Activated CD8-positive, alpha-beta memory T cell treated with anti-CD3 and anti-CD28 coated beads for 1 hour (primary cell): ENCODE data around the gene PDILT.

Experiments
- DNase-seq, 2 donors: peaks; one replicate each; pipeline ENCODE4 v3.0.0-alpha.2; 2020; ENCODE audit warnings: low read depth in 1 of 2; ENCODE audit errors: extremely low read depth in 1 of 2

The PDILT gene

DNA sequence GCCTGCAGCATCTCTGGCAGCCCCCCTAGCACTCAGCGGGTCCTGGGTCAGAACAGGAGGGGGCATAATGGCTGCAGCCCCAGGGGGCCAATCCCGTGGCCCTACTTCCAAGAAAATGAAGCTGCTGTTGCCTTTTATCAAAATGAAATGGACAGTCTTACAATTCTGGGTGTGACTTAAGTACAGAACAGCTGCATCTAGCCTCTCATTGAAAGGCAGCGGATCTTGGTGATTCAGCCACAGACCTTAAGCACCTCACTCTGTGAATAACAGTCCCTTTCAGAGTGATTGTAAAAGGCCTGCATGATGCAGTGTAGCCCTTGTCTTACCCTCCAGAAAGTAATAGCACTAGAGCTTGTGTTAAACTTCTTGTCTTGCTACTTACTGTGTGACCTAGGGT is 40.5 kb downstream of the PDILT start:
- DNase-seq = no peak

DNA sequence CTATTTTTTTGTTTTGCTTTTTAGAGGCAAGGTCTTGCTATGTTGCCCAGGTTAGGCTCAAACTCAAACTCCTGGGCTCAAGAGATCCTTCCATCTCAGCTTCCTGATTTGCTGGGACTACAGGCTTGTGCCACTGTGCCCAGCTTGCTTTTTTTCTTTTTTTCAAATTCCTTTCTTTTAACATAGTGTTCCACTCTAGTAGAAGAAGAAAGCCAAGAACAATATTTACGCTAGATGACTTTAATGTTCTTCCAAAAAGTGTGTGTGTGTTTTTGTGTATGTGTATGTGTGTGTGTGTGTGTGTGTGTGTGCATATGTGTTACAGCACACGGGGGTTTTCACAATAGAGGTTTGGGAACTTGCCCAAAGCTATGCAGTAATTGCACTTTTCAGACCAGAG is 41.3 kb downstream of the PDILT start:
- DNase-seq = no peak

DNA sequence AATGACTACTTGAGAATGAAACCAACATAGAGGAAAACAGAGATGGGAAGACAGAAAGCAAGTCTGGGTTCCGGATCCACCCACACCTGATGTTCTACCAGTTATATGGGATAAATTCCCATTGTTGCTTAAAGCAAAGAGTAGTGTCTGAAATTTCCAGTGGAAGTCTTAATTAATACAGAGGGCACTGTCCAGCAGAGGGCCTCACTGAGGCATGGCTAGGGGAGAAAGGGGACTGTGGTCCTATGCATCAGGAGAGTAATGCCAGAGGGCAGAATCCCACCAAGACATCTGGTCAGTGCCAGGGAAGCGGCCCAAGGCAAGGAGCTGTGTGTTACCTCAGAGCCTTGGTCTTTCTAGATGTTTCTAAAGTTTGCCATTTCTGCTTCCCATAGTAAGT is 44.5 kb downstream of the PDILT start:
- no peak for DNase-seq

DNA sequence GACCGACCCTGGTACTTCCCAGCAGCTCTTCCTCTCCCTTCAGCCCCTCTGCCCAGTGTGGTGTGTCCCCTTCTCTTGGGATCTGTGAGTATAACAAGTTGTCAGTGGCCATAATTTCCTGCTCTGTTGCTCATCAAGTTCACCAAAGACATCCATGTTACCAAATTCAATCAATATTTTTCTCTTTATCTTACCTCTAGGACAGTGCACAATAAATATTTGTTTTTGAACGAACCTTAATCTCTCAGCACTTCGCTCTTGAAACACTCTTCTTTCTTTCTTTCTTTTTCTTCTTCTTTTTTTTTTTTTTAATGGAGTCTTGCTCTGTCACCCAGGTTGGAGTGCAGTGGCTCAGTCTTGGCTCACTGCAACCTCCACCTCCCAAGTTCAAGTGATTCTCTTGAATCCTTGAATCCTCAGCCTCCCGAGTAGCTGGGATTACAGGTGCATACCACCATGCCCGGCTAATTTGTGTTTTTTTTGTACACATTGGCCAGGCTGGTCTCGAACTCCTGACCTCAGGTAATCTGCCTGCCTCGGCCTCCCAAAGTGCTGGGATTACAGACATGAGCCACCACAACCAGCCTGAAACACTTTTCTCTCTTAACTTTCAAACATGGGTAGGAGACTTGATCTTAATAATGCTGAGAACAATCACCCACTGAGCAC is 49.3 kb downstream of the PDILT start:
- DNase-seq = no peak

DNA sequence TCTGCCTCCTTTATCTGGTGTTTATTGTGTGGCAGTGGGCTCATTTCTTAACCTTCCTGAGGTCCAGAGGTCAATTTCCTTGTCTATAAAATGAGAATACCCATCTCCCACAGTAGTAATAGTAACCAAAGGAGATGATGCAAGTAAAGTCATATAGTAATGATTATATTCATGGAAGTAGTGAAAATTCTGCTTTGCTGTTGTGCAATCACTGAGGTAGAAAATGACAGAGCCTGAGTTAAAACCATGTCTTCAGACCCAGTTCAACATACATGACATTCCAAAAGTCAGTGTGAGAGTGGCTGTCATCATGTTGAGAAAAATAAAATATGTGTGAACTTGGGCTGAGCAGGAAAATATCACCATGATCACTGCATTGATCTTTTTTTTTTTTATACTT is 51.2 kb downstream of the PDILT start:
- DNase-seq = no peak

DNA sequence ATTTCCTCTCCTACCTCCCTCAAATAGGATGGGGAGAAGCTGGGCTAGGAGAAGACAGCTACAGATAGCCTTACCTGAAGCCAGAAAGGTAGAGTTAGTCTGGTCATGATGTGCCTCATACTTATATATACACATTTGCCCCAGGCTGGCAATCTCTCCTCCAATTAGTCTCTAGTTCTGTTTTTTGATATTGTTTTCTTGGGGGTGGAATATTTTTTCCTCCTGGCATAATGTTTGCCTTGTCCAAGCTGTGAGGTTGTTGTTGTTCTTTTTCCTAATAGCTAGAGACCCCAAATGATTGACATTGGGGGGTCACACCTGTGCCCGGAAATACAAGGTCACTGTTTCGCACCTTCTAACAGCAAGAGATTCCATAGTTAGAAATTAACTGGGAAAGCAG is 51.9 kb downstream of the PDILT start, which contains the start of gene UMOD:
UMOD (minus strand) TSS at position 101 of the 400 bp plus-strand sequence. CDS start 1,978 bp downstream, outside the sequence.
- DNase-seq = no peak

DNA sequence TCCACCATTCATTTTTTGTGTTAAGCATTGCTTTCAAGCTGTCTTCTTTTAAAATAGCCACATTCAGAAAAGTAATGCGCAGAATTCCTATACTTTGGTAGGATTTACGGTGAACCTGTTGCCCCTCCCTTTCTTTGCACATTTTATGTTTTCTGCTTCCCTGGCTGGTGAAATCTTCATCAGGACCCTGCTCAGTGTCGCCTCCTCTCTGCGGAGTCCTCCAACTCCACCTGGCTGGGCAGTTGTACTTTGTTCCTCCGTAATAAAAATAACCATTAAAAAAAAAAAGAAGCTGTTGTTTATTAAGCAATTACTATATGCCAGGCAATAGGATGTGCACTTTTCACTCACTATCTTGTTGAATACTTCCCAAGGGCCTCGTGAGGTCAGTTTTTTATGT is 54.9 kb downstream of the PDILT start:
- no peak for DNase-seq

DNA sequence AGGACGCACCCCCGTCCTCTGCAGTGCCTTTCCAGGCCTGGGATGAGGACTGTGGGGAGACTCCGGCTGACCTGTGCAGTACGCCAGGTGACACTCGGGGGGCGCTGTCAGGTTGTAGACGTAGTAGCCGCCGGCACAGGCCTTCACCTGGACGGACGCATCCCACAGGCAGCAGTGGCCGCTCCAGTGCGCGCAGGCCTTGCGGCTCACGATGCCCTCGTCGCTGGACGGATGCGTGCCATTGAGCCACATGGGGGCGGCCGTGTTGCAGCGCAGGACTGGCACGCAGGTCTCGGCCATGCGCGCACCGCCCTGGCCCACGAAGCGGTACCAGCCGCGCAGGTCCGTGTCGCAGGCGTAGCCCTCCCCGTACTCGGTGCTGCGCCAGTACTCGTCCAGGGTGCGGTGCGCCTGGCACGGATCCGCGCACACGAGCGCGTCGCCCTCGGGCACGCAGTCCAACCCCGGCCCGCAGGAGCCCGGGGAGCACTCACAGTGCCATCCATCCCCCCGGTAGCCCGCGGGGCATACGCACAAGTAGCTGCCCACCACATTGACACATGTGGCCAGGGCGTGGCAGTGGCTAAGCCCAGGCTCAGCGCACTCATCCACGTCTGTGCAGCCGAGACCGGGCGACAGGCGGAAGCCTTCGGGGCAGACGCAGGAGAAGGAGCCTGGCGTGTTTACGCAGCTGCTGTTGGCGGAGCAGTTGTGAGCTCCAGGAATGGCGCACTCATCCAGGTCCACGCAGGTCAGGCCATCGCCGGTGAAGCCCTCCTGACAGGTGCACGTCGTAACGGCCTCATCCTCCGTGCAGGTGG is 56.0 kb downstream of the PDILT start:
- DNase-seq = no peak

DNA sequence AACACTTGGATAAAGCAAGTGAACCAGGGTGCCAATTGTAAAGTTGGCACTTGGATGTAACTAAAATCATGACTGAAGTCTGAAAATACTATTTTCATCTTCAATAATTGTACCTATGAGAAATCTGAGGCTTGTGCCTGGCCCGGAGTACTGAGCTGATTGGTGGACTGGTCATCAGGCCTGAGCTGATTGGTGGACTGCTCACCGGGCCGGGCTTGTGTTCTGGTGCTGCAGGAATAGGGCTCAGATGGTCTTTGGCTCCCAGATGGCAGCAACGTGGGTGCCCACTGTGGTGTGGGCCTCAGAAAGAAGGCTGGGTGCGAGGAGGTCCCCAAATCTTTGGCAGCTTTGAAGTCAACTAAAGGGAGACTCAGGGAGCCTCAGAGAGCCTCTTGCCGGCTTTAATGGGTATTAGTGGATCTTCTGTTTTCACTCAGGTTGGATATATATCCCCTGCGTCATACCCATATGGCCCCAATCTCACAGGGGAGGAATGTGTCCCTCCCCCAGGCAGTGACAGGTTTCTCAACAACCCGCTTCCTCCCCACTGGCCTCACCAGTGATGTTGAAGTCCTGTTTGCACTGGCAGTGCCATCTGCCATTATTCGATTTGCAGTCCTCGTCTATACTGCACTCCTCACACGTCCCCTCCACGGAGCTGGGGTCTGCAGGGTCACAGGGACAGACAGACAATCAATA is 56.7 kb downstream of the PDILT start:
- DNase-seq = no peak

DNA sequence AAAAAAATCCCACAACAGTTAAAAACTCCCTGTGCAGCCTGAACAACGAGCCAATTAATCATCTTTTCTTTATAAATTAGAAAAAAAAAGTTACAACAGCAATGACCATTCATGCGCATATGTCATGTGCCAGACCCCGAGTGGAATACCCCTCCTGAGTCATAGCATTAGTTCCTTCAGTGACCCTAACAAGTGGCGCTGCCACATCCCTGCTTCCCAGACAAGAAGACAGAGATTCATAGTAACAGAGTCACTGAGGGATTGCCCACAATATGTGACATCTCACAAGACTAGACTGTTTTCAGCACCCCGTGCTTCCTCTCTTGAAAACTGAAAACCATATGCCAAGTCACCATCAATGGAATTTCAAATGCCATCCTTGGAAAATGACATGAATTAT is 59.9 kb downstream of the PDILT start:
- no peak for DNase-seq

DNA sequence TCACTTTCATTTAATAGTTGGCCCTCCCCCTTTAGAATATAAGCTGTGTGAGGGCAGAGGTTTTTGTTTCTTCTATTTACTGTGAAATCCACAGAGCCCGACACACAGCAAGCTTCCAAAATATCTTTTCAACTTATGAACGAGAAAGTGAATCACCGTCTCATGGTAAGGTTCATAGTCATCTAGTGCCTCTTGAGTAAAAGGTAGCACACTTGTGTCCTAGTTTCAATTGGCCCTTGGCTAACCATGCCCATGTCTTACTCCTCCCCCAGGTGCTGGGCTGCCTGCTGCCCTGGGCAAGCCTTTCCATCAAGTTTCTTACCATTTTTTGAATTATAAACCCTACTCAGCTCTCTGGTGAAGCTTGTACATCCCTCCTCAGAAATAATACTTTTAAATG is 64.8 kb downstream of the PDILT start:
- DNase-seq = no peak

DNA sequence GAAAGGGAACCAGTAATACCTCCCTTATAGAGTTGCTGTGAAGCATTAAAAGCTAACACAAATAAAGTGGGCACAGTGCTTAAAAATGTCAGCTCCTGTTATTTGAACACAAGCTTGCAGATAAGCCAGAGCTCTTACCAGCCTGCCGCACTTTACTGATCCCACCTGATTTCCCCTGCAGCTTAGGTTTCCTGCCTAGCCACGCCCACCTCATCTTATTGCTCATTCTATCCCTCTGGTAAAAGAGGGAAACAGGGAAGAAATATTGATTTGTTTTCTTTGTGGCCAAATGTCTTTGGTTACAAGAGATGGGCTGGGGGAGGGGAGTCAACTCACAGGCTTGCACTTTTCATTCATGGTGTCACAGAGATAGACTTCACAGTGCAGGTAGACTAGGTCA is 67.6 kb downstream of the PDILT start:
- no peak for DNase-seq

DNA sequence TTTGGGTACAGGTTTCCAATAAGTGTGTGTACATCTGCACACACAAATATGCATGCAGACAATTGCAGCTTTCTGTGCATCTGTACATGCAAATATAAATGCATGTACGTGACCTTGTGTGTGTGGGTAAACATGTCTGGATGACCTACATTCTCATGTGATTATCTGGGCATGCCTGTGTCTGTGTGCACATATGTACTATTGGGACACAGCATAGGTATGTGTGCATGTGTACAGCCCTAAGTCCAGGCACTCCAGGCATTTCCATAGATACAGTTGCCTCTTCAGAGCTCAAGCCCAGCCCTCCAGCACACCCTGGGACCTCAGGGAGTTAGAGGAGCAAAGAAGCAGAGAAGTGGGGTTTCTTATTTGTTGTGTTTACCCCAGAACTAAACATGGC is 70.1 kb downstream of the PDILT start:
- no peak for DNase-seq

DNA sequence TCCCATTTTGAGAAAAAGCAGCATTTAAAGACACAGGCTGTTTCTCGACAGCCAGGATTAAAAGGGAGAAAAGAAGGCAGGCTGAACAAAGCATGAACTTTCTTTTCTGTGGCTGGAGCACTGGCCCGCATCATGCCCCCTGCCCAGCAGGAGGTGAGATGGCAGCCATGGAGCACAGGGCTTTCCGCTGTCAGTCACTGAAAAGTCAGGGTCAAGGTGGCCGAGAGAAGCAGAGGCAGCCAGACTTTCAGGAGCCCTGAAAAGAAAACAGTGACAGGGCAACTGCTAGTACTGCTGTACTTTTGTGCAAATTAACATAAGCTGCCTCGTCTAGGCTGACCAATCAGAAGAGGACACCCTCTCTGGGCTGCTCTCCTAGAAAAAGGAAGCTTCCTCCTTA is 71.4 kb downstream of the PDILT start:
- no peak for DNase-seq

DNA sequence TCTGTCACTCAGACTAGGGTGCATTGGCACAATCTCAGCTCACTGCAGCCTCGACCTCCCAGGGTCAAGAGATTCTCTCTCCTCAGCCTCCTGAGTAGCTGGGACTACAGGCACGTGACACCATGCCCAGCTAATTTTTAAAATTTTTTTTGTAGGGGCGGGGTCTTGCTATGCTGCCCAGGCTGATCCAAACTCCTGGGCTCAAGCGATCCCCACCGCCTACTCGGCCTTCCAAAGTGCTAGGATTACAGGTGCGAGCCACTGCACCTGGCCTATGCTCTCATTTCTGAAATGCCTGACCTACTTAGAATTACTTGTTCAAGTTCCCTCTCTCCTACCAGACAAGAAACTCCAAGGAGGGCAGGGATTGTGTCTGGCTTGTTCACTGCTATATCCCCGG is 72.1 kb downstream of the PDILT start:
- DNase-seq = no peak

DNA sequence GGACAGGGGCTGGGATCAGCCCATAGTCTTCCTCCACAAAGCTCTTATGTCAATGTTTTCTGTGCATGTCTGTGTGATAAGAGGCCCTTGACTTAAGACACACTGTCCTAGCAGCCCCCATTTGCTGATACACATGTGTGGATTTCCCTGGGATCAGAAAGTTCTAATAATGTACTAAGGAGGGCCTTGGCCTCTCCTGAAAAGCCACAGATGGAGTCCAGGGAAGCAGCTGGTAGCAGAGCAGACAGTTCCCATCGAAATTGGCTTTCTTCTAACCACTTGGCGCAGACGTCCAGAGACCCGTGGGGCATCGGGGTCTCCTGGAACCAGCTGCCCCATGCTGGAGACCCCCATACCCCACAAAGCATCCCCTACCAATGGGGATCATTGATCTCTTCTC is 72.9 kb downstream of the PDILT start:
- no peak for DNase-seq

DNA sequence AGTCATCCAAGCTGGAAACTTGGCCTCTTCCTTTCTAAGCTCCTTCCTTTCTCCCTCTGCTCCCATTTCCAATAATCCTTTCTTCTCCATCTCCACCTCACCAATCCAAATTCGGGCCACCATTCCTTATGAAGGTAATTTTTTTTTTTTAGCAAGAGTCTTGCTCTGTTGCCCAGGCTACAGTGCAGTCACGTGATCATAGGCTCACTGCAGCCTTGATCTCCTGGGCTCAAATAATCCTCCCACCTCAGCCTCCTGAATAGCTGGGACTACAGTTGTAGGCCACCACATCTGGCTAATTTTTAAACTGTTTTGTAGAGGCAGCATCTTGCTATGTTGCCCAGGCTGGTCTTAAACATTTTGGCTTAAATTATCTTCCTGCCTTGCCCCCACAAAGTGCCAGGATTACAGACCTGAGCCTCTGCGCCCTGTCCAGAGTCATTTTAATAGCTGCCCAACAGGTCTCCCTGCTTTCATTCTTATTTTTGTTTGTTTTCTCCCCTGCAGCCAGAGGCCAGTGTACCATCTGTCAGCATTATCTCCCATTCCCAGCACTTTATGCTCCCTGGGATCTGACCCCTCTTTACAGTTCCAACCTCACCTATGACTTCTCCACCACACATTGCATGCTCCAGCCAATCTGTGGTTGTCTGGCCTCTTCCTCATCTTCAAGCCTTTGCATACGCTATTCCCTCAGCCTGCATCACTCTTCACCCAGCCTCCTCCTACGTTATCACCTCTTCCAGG is 75.0 kb downstream of the PDILT start:
- no peak for DNase-seq

DNA sequence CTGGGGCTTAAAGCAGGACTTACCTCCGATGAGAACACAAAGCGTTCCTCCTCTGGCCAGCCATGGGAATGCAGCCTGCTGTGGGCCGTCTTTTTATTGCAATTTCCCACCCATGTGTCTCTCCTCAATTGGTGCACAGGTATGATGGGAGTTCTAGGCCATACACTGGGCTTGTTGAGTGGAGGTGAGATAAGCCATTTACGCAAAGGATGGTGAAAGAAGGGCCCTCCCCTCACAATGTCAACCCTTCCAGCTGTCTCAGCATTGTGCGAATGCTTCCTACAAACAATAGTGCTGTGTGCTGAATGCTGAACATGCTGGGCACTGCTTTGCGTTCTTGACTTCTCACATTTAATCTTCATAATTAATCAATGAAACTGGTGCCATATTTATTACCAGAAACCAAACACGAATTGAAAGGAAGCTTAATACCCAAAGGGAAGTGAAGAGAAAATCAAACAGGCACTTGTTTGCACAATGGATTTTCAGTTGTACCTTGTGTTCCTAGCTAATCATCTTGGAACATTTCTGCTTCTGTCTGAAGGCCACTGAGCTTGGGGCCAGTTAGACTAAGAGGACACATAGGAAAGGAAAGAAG is 77.0 kb downstream of the PDILT start, which contains the start of gene GP2:
GP2 (minus strand) TSS at position 70 of the 598 bp plus-strand sequence. CDS start 1,082 bp downstream, outside the sequence.
- no peak for DNase-seq

DNA sequence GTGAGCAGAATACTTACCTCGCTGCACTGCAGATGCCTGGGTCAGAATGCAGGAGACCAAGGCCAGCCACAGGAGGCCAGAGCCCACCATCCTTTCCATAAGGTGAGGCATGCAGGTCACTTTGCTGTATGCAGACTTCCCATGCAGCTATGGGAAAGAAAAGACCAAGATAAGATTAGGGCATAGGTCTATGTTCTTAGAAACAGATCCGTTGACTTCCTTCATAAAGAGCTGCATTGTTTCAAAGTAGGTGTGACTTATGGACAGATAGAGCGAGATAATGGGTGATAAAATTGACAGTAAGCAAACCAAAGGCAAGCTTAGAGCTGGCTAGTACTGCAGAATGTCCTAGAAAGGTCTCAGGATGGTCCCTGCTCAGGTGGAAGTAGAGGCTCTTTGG is 78.2 kb downstream of the PDILT start:
- DNase-seq = no peak

DNA sequence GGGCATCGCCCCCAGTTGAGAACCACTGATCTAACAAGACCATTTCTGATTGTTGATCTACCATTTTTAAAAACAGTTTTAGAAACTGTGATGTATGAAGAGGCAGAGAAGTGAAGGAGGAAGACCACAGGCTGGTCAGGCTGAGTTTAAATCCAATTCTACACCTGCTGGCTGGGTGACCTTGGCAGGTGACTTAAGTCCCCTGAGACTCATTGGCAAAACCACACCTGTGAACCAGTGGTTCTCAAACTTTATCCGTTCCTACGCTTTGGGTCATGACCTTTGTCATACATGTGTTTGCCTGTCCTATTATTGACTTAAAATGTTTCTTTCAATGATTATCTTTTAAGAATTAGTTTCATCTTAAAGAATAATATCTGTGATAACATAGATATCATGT is 79.5 kb downstream of the PDILT start:
- DNase-seq = no peak
